Neural progenitor cell (in vitro differentiated cells): ENCODE measurements around the gene PLXDC2. TPM values are rescaled to one million over a fixed set of nuclear protein-coding genes. Genes with fewer than 3 reads are reported as not detected.

ENCODE experiments used
- DNase-seq: peaks from one replicate; pipeline ENCODE4 v3.0.0-alpha.2; 2016; ENCODE audit warnings: low spot score
- H2AFZ ChIP-seq: fragments of 200-600 bp; sonication (generic); replicated peaks from 2 replicates; pipeline ENCODE4 v1.6.1; 2016; ENCODE audit warnings: antibody characterized with exemption
- H3F3A ChIP-seq: fragments of 200-600 bp; sonication (generic); 2 replicates; pipeline ENCODE4 v1.6.1; 2016; ENCODE audit warnings: antibody characterized with exemption, low read depth
- H3K27ac ChIP-seq: fragments of 200-600 bp; sonication (generic); 2 replicates; pipeline ENCODE4 v1.5.1; 2016; ENCODE audit warnings: mild to moderate bottlenecking
- H3K27me3 ChIP-seq: fragments of 200-600 bp; sonication (generic); 2 replicates; pipeline ENCODE4 v1.6.1; 2016; ENCODE audit warnings: mild to moderate bottlenecking, moderate library complexity
- H3K36me3 ChIP-seq: fragments of 200-600 bp; sonication (generic); 2 replicates; pipeline ENCODE4 v1.5.1; 2016
- H3K4me1 ChIP-seq: fragments of 200-600 bp; sonication (generic); 2 replicates; pipeline ENCODE4 v1.6.1; 2016; ENCODE audit warnings: mixed run types
- H3K4me2 ChIP-seq: fragments of 200-600 bp; sonication (generic); 2 replicates; pipeline ENCODE4 v1.6.1; 2016
- H3K4me3 ChIP-seq: fragments of 200-600 bp; sonication (generic); 2 replicates; pipeline ENCODE4 v1.5.1; 2016
- H3K79me2 ChIP-seq: fragments of 200-600 bp; sonication (generic); 2 replicates; pipeline ENCODE4 v1.6.1; 2016; ENCODE audit warnings: low read depth
- H3K9ac ChIP-seq: fragments of 200-600 bp; sonication (generic); 2 replicates; pipeline ENCODE4 v1.6.1; 2016
- H3K9me3 ChIP-seq: fragments of 200-600 bp; sonication (generic); 2 replicates; pipeline ENCODE4 v1.5.1; 2016; ENCODE audit warnings: low read depth
- H4K20me1 ChIP-seq: fragments of 200-600 bp; sonication (generic); 2 replicates; pipeline ENCODE4 v1.6.1; 2016; ENCODE audit warnings: low read depth
- H3K27ac Mint-ChIP-seq: 3 replicates; pipeline ENCODE4 v1.8.0; 2021; ENCODE audit warnings: mixed read lengths
- H3K27me3 Mint-ChIP-seq: 2 replicates; pipeline ENCODE4 v1.8.0; 2022; ENCODE audit warnings: low read depth, mild to moderate bottlenecking, inconsistent platforms, moderate library complexity, mixed read lengths; ENCODE audit not compliant: insufficient read depth
- H3K36me3 Mint-ChIP-seq: 3 replicates; pipeline ENCODE4 v1.8.0; 2021; ENCODE audit warnings: mixed read lengths
- H3K4me1 Mint-ChIP-seq: 3 replicates; pipeline ENCODE4 v1.8.0; 2021; ENCODE audit warnings: mixed read lengths
- H3K4me3 Mint-ChIP-seq: 3 replicates; pipeline ENCODE4 v1.8.0; 2021; ENCODE audit warnings: mild to moderate bottlenecking, moderate library complexity, mixed read lengths
- H3K9me3 Mint-ChIP-seq: 3 replicates; pipeline ENCODE4 v1.8.0; 2020; ENCODE audit warnings: mixed read lengths
- EZH2 ChIP-seq: fragments of 200-600 bp; sonication (generic); IDR thresholded peaks from 2 replicates; pipeline ENCODE4 v1.6.1; 2017; ENCODE audit warnings: antibody characterized with exemption, mild to moderate bottlenecking, moderate library complexity
- EZH2phosphoT487 ChIP-seq: fragments of 200-600 bp; sonication (generic); IDR thresholded peaks from 2 replicates; pipeline ENCODE4 v1.6.1; 2017; ENCODE audit warnings: antibody characterized with exemption
- total RNA-seq: library from RNA; depleted of rRNA; stranded (reverse); fragments of >200 nt; gene quantifications from 2 replicates; pipeline ENCODE4 v1.2.3, GENCODE V29; 2015; ENCODE audit warnings: low replicate concordance
- TF ChIP-seq, protein P1 (sequence below): fragments of 200-600 bp; sonication (generic); IDR thresholded peaks from 2 replicates; pipeline ENCODE4 v1.5.1; 2017; ENCODE audit warnings: antibody characterized with exemption, mild to moderate bottlenecking

Gene PLXDC2
- total RNA-seq, 1 donor from 2014 or later, result 44.2 TPM

- no peak overlapping the region for H3K27ac ChIP-seq
- no peaks in the 10 kb centered on the region for H3K79me2 ChIP-seq
- no peaks in the 10 kb centered on the region for H3F3A ChIP-seq
- H3K9ac ChIP-seq, result no peak overlapping the region
- no peak for DNase-seq
- peaks cover 22% of the 10 kb centered on the region for H3K9me3 Mint-ChIP-seq
- peaks cover 6% of the 10 kb centered on the region for H3K36me3 Mint-ChIP-seq
- H3K4me3 ChIP-seq, result no peak overlapping the region
- TF ChIP-seq EZH2phosphoT487 (no peak), EZH2 (no peak)
- no peaks in the 10 kb centered on the region for H3K4me1 Mint-ChIP-seq
- no peak overlapping the region for H3K27ac Mint-ChIP-seq
- H3K4me3 Mint-ChIP-seq, result no peak overlapping the region
- no peaks in the 10 kb centered on the region for H3K27me3 ChIP-seq
- no peaks in the 10 kb centered on the region for H4K20me1 ChIP-seq
- H2AFZ ChIP-seq, result no peak overlapping the region
- no peaks in the 10 kb centered on the region for H3K36me3 ChIP-seq
- H3K9me3 ChIP-seq, result no peaks in the 10 kb centered on the region
- no peak overlapping the region for H3K4me2 ChIP-seq
- no peaks in the 10 kb centered on the region for H3K4me1 ChIP-seq
- H3K27me3 Mint-ChIP-seq, result peaks cover 4% of the 10 kb centered on the region
Measured at GRCh38 chr10:20300735-20301134, 484.5 kb downstream of the PLXDC2 start.

GRCh38 chr10:20302033-20302432, 485.8 kb downstream of the PLXDC2 start:
- TF ChIP-seq EZH2 (no peak), EZH2phosphoT487 (no peak)
- TF ChIP-seq, protein P1, sequence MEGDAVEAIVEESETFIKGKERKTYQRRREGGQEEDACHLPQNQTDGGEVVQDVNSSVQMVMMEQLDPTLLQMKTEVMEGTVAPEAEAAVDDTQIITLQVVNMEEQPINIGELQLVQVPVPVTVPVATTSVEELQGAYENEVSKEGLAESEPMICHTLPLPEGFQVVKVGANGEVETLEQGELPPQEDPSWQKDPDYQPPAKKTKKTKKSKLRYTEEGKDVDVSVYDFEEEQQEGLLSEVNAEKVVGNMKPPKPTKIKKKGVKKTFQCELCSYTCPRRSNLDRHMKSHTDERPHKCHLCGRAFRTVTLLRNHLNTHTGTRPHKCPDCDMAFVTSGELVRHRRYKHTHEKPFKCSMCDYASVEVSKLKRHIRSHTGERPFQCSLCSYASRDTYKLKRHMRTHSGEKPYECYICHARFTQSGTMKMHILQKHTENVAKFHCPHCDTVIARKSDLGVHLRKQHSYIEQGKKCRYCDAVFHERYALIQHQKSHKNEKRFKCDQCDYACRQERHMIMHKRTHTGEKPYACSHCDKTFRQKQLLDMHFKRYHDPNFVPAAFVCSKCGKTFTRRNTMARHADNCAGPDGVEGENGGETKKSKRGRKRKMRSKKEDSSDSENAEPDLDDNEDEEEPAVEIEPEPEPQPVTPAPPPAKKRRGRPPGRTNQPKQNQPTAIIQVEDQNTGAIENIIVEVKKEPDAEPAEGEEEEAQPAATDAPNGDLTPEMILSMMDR, result no peak
- Histone ChIP-seq H3K4me2 (no peak overlapping the region), H3K9me3 (no peaks in the 10 kb centered on the region)

DNA sequence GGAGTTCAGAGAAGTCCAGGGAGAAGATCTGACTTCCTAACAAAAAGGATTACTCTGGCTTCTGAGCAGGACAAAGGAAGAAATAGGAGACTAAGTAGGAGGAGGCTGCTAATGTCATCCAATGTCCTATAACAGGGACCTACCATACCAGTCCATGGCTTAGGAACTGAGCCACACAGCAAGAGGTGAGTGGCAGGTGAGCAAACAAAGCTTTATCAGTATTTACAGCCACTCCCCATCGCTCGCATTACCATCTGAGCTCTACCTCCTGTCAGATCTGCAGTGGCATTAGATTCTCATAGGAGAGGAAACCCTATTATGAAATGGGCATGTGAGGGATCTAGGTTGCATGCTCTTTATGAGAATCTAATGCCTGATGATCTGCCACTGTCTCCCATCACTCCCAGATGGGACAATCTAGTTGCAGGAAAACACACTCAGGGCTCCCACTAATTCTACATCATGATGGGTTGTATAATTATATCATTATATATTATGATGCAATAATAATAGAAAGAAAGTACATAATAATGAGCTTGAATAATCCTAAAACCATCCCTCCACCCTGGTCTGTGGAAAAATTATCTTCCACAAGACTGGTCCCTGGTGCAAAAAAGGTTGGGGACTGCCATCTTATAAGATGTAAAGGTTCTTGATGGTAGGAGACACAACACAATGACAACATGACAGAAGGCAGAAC, 487.4 kb downstream of the PLXDC2 start:
- TF ChIP-seq EZH2 (no peak), EZH2phosphoT487 (no peak)
- TF ChIP-seq, protein P1, result no peak
- Histone ChIP-seq H3F3A (no peaks in the 10 kb centered on the region), H2AFZ (no peak overlapping the region), H3K27me3 (no peaks in the 10 kb centered on the region), H3K36me3 (no peaks in the 10 kb centered on the region), H3K27ac (no peak overlapping the region), H3K4me2 (no peak overlapping the region), H3K79me2 (no peaks in the 10 kb centered on the region), H3K4me3 (no peak overlapping the region), H4K20me1 (no peaks in the 10 kb centered on the region), H3K4me1 (no peaks in the 10 kb centered on the region), H3K9ac (no peak overlapping the region), H3K9me3 (no peaks in the 10 kb centered on the region)
- H3K36me3 Mint-ChIP-seq, result no peaks in the 10 kb centered on the region
- no peaks in the 10 kb centered on the region for H3K4me1 Mint-ChIP-seq
- no peak overlapping the region for H3K4me3 Mint-ChIP-seq
- H3K9me3 Mint-ChIP-seq, result peaks cover 4% of the 10 kb centered on the region
- peaks cover 2% of the 10 kb centered on the region for H3K27me3 Mint-ChIP-seq
- no peak for DNase-seq
- no peak overlapping the region for H3K27ac Mint-ChIP-seq

More at GRCh38 chr10:20302033-20302432, 485.8 kb downstream of the PLXDC2 start:
- Histone ChIP-seq H2AFZ (no peak overlapping the region), H4K20me1 (no peaks in the 10 kb centered on the region), H3K27me3 (no peaks in the 10 kb centered on the region), H3K36me3 (no peaks in the 10 kb centered on the region), H3F3A (no peaks in the 10 kb centered on the region), H3K4me3 (no peak overlapping the region), H3K79me2 (no peaks in the 10 kb centered on the region), H3K4me1 (no peaks in the 10 kb centered on the region), H3K27ac (no peak overlapping the region), H3K9ac (no peak overlapping the region)
- H3K27ac Mint-ChIP-seq, result no peak overlapping the region
- H3K27me3 Mint-ChIP-seq, result peaks cover 4% of the 10 kb centered on the region
- no peak overlapping the region for H3K4me3 Mint-ChIP-seq
- H3K36me3 Mint-ChIP-seq, result peaks cover 5% of the 10 kb centered on the region
- no peaks in the 10 kb centered on the region for H3K4me1 Mint-ChIP-seq
- peaks cover 12% of the 10 kb centered on the region for H3K9me3 Mint-ChIP-seq
- DNase-seq, result no peak

GRCh38 chr10:20313665-20314064, 497.4 kb downstream of the PLXDC2 start:
- Histone ChIP-seq H3K27ac (no peak overlapping the region), H3K79me2 (no peaks in the 10 kb centered on the region), H3K36me3 (no peaks in the 10 kb centered on the region), H3F3A (no peaks in the 10 kb centered on the region), H2AFZ (no peak overlapping the region), H3K4me1 (no peaks in the 10 kb centered on the region), H3K27me3 (no peaks in the 10 kb centered on the region), H3K9ac (no peak overlapping the region), H3K4me2 (no peak overlapping the region), H4K20me1 (no peaks in the 10 kb centered on the region), H3K9me3 (no peaks in the 10 kb centered on the region), H3K4me3 (no peak overlapping the region)
- TF ChIP-seq EZH2phosphoT487 (no peak), EZH2 (no peak)
- TF ChIP-seq, protein P1, result no peak
- H3K9me3 Mint-ChIP-seq, result peaks cover 27% of the 10 kb centered on the region
- H3K4me1 Mint-ChIP-seq, result no peaks in the 10 kb centered on the region
- no peak overlapping the region for H3K27ac Mint-ChIP-seq
- H3K27me3 Mint-ChIP-seq, result peaks cover 8% of the 10 kb centered on the region
- no peak for DNase-seq
- no peak overlapping the region for H3K4me3 Mint-ChIP-seq
- peaks cover 3% of the 10 kb centered on the region for H3K36me3 Mint-ChIP-seq
